Measurements from ENCODE around the gene IL13. TPM values are rescaled to one million over a fixed set of nuclear protein-coding genes. Genes with fewer than 3 reads are reported as not detected.

The IL13 gene
- total RNA-seq (not detected), polyA plus RNA-seq (under 1 TPM in 1 of 3 donors, not detected in 2; 0.15 TPM)

DNA sequence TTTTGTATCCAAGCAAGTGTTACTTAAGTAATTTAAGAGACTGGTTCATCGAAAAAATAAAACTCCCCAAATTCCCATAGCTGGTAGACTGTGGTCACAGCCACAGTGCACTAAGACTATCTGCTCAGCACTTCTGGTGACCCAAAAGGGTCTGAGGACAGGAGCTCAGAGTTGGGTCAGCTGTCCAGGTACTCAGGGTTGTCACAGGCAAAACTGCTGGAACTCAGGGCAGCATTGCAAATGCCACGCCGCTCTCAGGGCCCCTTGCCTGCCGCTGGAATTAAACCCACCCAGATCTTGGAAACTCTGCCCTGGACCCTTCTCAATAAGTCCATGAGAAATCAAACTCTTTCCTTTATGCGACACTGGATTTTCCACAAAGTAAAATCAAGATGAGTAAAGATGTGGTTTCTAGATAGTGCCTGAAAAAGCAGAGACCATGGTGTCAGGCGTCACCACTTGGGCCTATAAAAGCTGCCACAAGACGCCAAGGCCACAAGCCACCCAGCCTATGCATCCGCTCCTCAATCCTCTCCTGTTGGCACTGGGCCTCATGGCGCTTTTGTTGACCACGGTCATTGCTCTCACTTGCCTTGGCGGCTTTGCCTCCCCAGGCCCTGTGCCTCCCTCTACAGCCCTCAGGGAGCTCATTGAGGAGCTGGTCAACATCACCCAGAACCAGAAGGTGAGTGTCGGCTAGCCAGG lies at the start of gene IL13:
Gene IL13, plus strand, starts transcription at position 498 of the 705 bp plus-strand sequence. Its CDS starts 14 bp downstream, at position 512.
- Histone ChIP-seq H3K9me3 (no peaks in the 10 kb centered on the region), H3K36me3 (no peaks in the 10 kb centered on the region), H3K27ac (no peak within 1 kb of the TSS), H3K4me1 (peaks cover 0 to 16% (median 13%) of the 10 kb centered on the region in 4 donors), H3K27me3 (peaks cover 10 to 31% (median 13%) of the 10 kb centered on the region in 3 donors), H3K4me3 (no peak within 1 kb of the TSS)
- WGBS, 2 donors = 95% methylated on average over 12 of the region's 12 CpGs
- TF ChIP-seq POLR2A (IDR thresholded peaks at IDR 0.05) (no peak), POLR2AphosphoS5 (IDR thresholded peaks at IDR 0.05) (no peak), EP300 (IDR thresholded peaks at IDR 0.05) (no peak)
- TF ChIP-seq, protein P1, sequence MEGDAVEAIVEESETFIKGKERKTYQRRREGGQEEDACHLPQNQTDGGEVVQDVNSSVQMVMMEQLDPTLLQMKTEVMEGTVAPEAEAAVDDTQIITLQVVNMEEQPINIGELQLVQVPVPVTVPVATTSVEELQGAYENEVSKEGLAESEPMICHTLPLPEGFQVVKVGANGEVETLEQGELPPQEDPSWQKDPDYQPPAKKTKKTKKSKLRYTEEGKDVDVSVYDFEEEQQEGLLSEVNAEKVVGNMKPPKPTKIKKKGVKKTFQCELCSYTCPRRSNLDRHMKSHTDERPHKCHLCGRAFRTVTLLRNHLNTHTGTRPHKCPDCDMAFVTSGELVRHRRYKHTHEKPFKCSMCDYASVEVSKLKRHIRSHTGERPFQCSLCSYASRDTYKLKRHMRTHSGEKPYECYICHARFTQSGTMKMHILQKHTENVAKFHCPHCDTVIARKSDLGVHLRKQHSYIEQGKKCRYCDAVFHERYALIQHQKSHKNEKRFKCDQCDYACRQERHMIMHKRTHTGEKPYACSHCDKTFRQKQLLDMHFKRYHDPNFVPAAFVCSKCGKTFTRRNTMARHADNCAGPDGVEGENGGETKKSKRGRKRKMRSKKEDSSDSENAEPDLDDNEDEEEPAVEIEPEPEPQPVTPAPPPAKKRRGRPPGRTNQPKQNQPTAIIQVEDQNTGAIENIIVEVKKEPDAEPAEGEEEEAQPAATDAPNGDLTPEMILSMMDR (IDR thresholded peaks at IDR 0.05) = no peak
- intact Hi-C loops (cut with DNase I) = no loop called here
- DNase-seq = no peak

DNA sequence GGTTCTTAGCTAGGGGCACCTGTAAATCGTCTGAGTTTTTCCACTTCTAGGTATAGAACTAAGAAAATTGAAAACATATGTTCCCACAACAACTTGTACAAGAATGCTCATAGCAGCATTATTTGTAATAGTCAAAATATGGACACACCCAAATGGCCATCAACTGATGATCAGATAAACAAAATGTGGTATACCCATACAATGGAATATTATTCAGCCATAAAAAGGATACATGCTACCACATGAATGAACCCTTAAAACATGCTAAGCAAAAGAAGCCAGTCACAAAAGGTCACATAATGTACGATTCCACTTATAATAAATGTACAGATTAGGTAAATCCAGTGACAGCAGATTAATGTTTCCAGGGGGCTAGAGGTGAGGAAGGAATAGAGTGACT lies 46.0 kb upstream of the IL13 start:
- intact Hi-C loops (cut with DNase I) = no loop called here
- Histone ChIP-seq H3K27ac (no peak overlapping the region), H3K36me3 (peaks cover 6 to 98% (median 28%) of the 10 kb centered on the region in 4 donors), H3K9me3 (no peaks in the 10 kb centered on the region), H3K4me1 (no peaks in the 10 kb centered on the region), H3K4me3 (no peak overlapping the region), H3K27me3 (no peaks in the 10 kb centered on the region)
- 97% methylated on average over 2 of the region's 2 CpGs for WGBS, 2 donors
- no peak for DNase-seq
- TF ChIP-seq POLR2A (IDR thresholded peaks at IDR 0.05) (no peak), POLR2AphosphoS5 (IDR thresholded peaks at IDR 0.05) (no peak), EP300 (IDR thresholded peaks at IDR 0.05) (no peak)
- TF ChIP-seq, protein P1 (IDR thresholded peaks at IDR 0.05) = no peak

- TF ChIP-seq POLR2AphosphoS5 (IDR thresholded peaks at IDR 0.05) = no peak
- TF ChIP-seq EP300 (IDR thresholded peaks at IDR 0.05) = no peak
- no peak for TF ChIP-seq POLR2A (IDR thresholded peaks at IDR 0.05)
- TF ChIP-seq, protein P1 (IDR thresholded peaks at IDR 0.05) = no peak
- Histone ChIP-seq H3K27me3 (no peaks in the 10 kb centered on the region), H3K4me3 (no peak overlapping the region), H3K27ac (no peak overlapping the region), H3K36me3 (peaks cover 6 to 99% (median 30%) of the 10 kb centered on the region in 4 donors), H3K9me3 (no peaks in the 10 kb centered on the region), H3K4me1 (no peaks in the 10 kb centered on the region)
- DNase-seq = no peak
- intact Hi-C loops (cut with DNase I) = no loop called here
- WGBS, 2 donors = 71 to 85% methylated on average over 1 of the region's 1 CpG
These were observed 45.1 kb upstream of the IL13 start for GRCh38 chr5:132612846-132613245.

DNA sequence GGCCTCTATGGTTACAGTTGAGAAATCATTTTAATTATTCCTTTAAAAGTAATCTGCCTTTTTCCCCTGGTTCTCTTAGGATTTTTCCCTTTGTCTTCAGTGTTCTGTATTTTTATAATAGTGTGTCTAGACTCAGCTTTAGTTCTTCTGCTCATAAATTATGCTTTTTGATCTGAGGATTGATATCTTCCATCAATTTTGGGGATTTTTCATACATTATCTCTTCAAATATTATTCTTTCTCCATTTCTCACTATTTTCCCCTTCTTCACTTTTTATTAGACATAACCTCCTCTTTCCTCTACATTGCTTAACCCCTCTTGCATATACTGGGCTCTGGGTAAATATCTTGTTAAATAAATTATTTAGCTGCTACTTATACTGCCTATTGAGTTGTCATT lies 36.3 kb upstream of the IL13 start:
- Histone ChIP-seq H3K4me1 (no peaks in the 10 kb centered on the region), H3K27ac (no peak overlapping the region), H3K36me3 (peaks cover 0 to 76% (median 11%) of the 10 kb centered on the region in 4 donors), H3K4me3 (no peak overlapping the region), H3K27me3 (no peaks in the 10 kb centered on the region), H3K9me3 (no peaks in the 10 kb centered on the region)
- intact Hi-C loops (cut with DNase I) = no loop called here
- DNase-seq = no peak
- TF ChIP-seq, protein P1 (IDR thresholded peaks at IDR 0.05) = no peak
- TF ChIP-seq POLR2A (IDR thresholded peaks at IDR 0.05) (no peak), EP300 (IDR thresholded peaks at IDR 0.05) (no peak), POLR2AphosphoS5 (IDR thresholded peaks at IDR 0.05) (no peak)

Data from sigmoid colon (tissue), 7 donors.